Mucosa of stomach (tissue), 1 donor: Measurements from ENCODE around the gene CRKL.

ENCODE experiments used
- H3K27me3 ChIP-seq: one replicate; pipeline ENCODE4 v1.7.0; 2013; ENCODE audit warnings: mild to moderate bottlenecking, low read length; ENCODE audit not compliant: control insufficient read depth, insufficient read depth
- H3K36me3 ChIP-seq: one replicate; pipeline ENCODE4 v1.7.0; 2013; ENCODE audit warnings: low read length; ENCODE audit not compliant: control insufficient read depth, insufficient read depth
- H3K4me1 ChIP-seq: one replicate; pipeline ENCODE4 v1.7.0; 2013; ENCODE audit warnings: mild to moderate bottlenecking, low read length; ENCODE audit not compliant: control insufficient read depth, insufficient read depth
- H3K4me3 ChIP-seq: one replicate; pipeline ENCODE4 v1.7.0; 2013; ENCODE audit warnings: low read length
- H3K9ac ChIP-seq: one replicate; pipeline ENCODE4 v1.7.0; 2013; ENCODE audit warnings: mild to moderate bottlenecking, low read length, moderate library complexity
- H3K9me3 ChIP-seq: one replicate; pipeline ENCODE4 v1.7.0; 2013; ENCODE audit warnings: mild to moderate bottlenecking, low read length, moderate library complexity; ENCODE audit not compliant: control insufficient read depth
- donor health status: Pancreatic carcinoma.

CRKL gene

GRCh38 chr22:20996598-20997535, 79.7 kb downstream of the CRKL start:
- peaks cover 21% of the 10 kb centered on the region for H3K4me1 ChIP-seq
- no peaks in the 10 kb centered on the region for H3K9me3 ChIP-seq
- peaks cover 32% of the 10 kb centered on the region for H3K36me3 ChIP-seq
- H3K9ac ChIP-seq: no peak overlapping the region
- H3K4me3 ChIP-seq: no peak overlapping the region
- no peaks in the 10 kb centered on the region for H3K27me3 ChIP-seq

GRCh38 chr22:20997536-20998257, 80.5 kb downstream of the CRKL start:
- H3K9me3 ChIP-seq: no peaks in the 10 kb centered on the region
- peaks cover 21% of the 10 kb centered on the region for H3K4me1 ChIP-seq
- no peak overlapping the region for H3K4me3 ChIP-seq
- no peak overlapping the region for H3K9ac ChIP-seq
- no peaks in the 10 kb centered on the region for H3K27me3 ChIP-seq
- peaks cover 24% of the 10 kb centered on the region for H3K36me3 ChIP-seq

- H3K36me3 ChIP-seq: peaks cover 19% of the 10 kb centered on the region
- no peak overlapping the region for H3K9ac ChIP-seq
- H3K9me3 ChIP-seq: no peaks in the 10 kb centered on the region
- no peak overlapping the region for H3K4me3 ChIP-seq
- peaks cover 31% of the 10 kb centered on the region for H3K4me1 ChIP-seq
- no peaks in the 10 kb centered on the region for H3K27me3 ChIP-seq
Observed at GRCh38 chr22:20998411-20999336, 81.5 kb downstream of the CRKL start.

- peaks cover 36% of the 10 kb centered on the region for H3K4me1 ChIP-seq
- no peaks in the 10 kb centered on the region for H3K27me3 ChIP-seq
- no peaks in the 10 kb centered on the region for H3K9me3 ChIP-seq
- no peak overlapping the region for H3K9ac ChIP-seq
- H3K4me3 ChIP-seq: no peak overlapping the region
- peaks cover 19% of the 10 kb centered on the region for H3K36me3 ChIP-seq
Observed at GRCh38 chr22:20999350-21000206, 82.4 kb downstream of the CRKL start.

- Histone ChIP-seq H3K4me3 (peak overlapping the region; percentile 70), H3K27me3 (no peaks in the 10 kb centered on the region), H3K9ac (peak overlapping the region; percentile 91), H3K36me3 (peaks cover 19% of the 10 kb centered on the region), H3K4me1 (peaks cover 36% of the 10 kb centered on the region), H3K9me3 (no peaks in the 10 kb centered on the region)
Observed at GRCh38 chr22:21000207-21000986, 83.2 kb downstream of the CRKL start.

- peak overlapping the region; percentile 70 for H3K4me3 ChIP-seq
- H3K36me3 ChIP-seq: peaks cover 19% of the 10 kb centered on the region
- H3K27me3 ChIP-seq: no peaks in the 10 kb centered on the region
- peak overlapping the region; percentile 91 for H3K9ac ChIP-seq
- no peaks in the 10 kb centered on the region for H3K9me3 ChIP-seq
- peaks cover 36% of the 10 kb centered on the region for H3K4me1 ChIP-seq
Observed at GRCh38 chr22:21000987-21001600, 83.9 kb downstream of the CRKL start.

- Histone ChIP-seq H3K27me3 (no peaks in the 10 kb centered on the region), H3K4me3 (peak within 1 kb of the TSS; percentile 70), H3K36me3 (peaks cover 17% of the 10 kb centered on the region), H3K9ac (peak within 1 kb of the TSS; percentile 91), H3K4me1 (peaks cover 36% of the 10 kb centered on the region), H3K9me3 (no peaks in the 10 kb centered on the region)
Observed at GRCh38 chr22:21001601-21002325, 84.6 kb downstream of the CRKL start, which contains the start of gene THAP7. Gene THAP7, minus strand, starts transcription at chr22:21002118. Its CDS starts 207 bp downstream, at chr22:21001911.
